Measurements from ENCODE around the gene FAM120A.

Gene FAM120A

GRCh38 chr9:93541005-93541404, 89.5 kb downstream of the FAM120A start:
- Histone ChIP-seq H3K27me3 (replicated peaks) (no peaks in the 10 kb centered on the region), H3K27ac (no peak overlapping the region), H3K4me3 (ENCODE audit: low read depth, low read length) (no peak overlapping the region), H3K36me3 (replicated peaks) (peaks cover 39% of the 10 kb centered on the region)
- no peak for DNase-seq
- in situ Hi-C loops (cut with HindIII; ENCODE audit: low pct_ligation_motif_present, low sequenced_read_pairs), result no loop called here
- no peak for TF ChIP-seq CTCF (IDR thresholded peaks at IDR 0.05; ENCODE audit: low read depth, low read length, missing control alignments)

DNA sequence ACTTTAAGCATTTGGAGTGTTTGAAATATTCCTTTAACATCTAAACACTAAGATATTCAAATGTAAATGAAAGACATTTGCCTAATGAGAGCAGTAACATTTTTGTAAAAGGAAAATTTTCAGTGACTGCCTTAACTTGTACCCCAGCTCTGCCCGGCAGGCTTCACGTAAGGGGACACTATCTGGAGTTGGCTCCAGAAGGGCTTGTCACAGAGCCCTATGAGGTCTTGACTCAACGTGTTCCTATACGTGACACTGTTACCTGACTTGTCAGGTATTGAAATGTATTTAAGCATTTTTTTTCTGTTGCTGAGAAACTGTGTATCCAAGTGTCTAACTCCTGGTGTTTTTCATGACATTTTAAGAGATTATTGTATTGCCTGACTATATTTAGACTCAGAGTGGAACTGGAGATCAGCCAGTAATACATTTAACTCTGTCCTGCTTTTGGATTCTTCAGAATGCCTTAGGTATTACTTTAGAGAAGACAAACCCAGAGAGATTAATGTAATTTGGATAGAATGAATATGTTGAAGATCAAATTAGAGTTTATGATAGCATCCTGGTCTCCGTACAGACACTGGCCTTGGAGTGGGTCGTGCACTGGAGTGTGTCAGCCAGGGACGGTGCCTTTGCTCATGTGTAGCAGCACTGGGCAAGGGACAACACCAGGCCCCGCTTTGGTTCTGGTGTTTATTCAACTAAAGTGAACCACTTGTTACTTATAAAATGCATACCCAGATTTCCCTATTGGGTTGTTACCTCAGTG, 90.3 kb downstream of the FAM120A start:
- in situ Hi-C loops (cut with HindIII; ENCODE audit: low pct_ligation_motif_present, low sequenced_read_pairs), result no loop called here

DNA sequence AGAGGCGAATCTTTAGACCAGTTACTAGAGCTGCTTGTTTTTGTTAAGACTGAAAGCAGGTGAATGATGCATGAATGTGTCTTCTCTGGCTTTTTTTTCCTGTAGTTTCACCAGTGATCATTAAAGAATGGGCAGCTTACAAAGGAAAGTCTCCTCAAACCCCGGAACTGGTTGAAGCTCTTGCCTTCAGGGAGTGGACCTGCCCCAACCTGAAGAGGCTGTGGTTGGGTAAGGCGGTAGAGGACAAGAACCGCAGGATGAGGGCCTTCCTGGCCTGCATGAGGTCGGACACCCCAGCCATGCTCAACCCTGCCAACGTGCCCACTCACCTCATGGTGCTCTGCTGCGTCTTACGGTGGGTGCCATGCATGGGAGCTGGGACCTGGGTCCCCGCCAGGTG, 91.6 kb downstream of the FAM120A start:
- no peak for TF ChIP-seq CTCF (IDR thresholded peaks at IDR 0.05; ENCODE audit: low read depth, low read length, missing control alignments)
- Histone ChIP-seq H3K36me3 (replicated peaks) (peaks cover 43% of the 10 kb centered on the region), H3K27me3 (replicated peaks) (no peaks in the 10 kb centered on the region), H3K27ac (no peak overlapping the region), H3K4me3 (ENCODE audit: low read depth, low read length) (no peak overlapping the region)
- in situ Hi-C loops (cut with HindIII; ENCODE audit: low pct_ligation_motif_present, low sequenced_read_pairs), result no loop called here
- DNase-seq, result no peak

More for the DNA sequence above, 90.3 kb downstream of the FAM120A start:
- Histone ChIP-seq H3K27me3 (replicated peaks) (no peaks in the 10 kb centered on the region), H3K27ac (no peak overlapping the region), H3K4me3 (ENCODE audit: low read depth, low read length) (no peak overlapping the region), H3K36me3 (replicated peaks) (peaks cover 43% of the 10 kb centered on the region)
- TF ChIP-seq CTCF (IDR thresholded peaks at IDR 0.05; ENCODE audit: low read depth, low read length, missing control alignments), result no peak
- no peak for DNase-seq

DNA sequence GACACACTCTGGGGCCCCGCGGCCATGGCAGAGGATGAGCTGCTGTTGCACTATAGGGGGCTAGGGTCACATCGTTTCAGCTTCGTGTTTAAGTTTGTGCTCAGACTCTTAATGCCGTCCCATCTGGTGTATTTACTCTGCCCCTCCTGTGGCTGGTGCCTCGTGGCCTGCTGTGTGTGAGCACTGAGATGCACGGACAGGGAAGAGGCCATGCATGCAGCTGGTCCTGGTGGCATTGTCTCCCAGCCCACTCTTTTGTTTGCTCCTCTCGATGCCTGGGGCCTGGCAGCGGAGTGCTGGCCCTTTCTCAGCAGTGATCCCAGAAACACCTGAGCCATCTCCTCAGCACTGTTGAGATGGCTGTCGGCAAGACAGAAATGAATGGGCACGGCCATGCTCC, 94.9 kb downstream of the FAM120A start:
- no peak for TF ChIP-seq CTCF (IDR thresholded peaks at IDR 0.05; ENCODE audit: low read depth, low read length, missing control alignments)
- Histone ChIP-seq H3K27me3 (replicated peaks) (no peaks in the 10 kb centered on the region), H3K36me3 (replicated peaks) (peaks cover 34% of the 10 kb centered on the region), H3K27ac (no peak overlapping the region), H3K4me3 (ENCODE audit: low read depth, low read length) (no peak overlapping the region)
- in situ Hi-C loops (cut with HindIII; ENCODE audit: low pct_ligation_motif_present, low sequenced_read_pairs), result no loop called here
- no peak for DNase-seq

DNA sequence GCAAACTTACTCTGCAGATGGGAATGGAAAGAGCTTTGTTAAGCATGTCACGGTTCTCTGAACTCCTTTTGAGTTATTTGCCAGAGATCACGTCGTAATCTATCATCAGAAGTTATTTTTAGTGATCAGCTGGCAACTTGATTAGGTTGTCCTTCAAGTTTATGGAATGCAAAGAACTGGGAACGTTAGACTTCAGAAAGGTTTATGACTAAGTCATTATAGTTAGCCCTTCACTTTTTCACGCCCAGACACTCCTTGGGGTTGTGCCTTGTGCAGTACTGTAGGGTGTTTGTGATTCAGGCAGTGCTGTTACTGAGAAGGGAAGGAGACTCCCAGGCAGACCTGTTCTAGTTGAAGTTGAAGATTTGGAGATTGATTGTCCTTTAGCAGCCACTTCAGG, 98.1 kb downstream of the FAM120A start:
- peaks cover 35% of the 10 kb centered on the region for H3K36me3 ChIP-seq (replicated peaks)
- no peak for TF ChIP-seq CTCF (IDR thresholded peaks at IDR 0.05; ENCODE audit: low read depth, low read length, missing control alignments)
- DNase-seq, result no peak
- H3K27me3 ChIP-seq (replicated peaks), result no peaks in the 10 kb centered on the region
- H3K27ac ChIP-seq, result no peak overlapping the region
- in situ Hi-C loops (cut with HindIII; ENCODE audit: low pct_ligation_motif_present, low sequenced_read_pairs), result no loop called here
- H3K4me3 ChIP-seq (ENCODE audit: low read depth, low read length), result no peak overlapping the region

GRCh38 chr9:93552923-93553322, 101.4 kb downstream of the FAM120A start:
- Histone ChIP-seq H3K4me3 (ENCODE audit: low read depth, low read length) (no peak overlapping the region), H3K27me3 (replicated peaks) (no peaks in the 10 kb centered on the region), H3K27ac (no peak overlapping the region), H3K36me3 (replicated peaks) (peaks cover 43% of the 10 kb centered on the region)
- DNase-seq, result no peak
- no peak for TF ChIP-seq CTCF (IDR thresholded peaks at IDR 0.05; ENCODE audit: low read depth, low read length, missing control alignments)
- in situ Hi-C loops (cut with HindIII; ENCODE audit: low pct_ligation_motif_present, low sequenced_read_pairs), result no loop called here

Data from brain microvascular endothelial cell (primary cell).